Stimulated activated CD4-positive, alpha-beta T cell treated with anti-CD3 and anti-CD28 coated beads, Interleukin-1b, Interleukin-23, amount 100 ng/mL, for 48 hours (primary cell): ENCODE results near the gene PTPRN2.
"Not testable (repeated sequence)": the region's sequence is repeated elsewhere in the genome, so short reads cannot be mapped to it uniquely, and the experiment has no call there.

Experiments
- DNase-seq: peaks from one replicate; pipeline ENCODE4 v3.0.0-alpha.2; 2020

Gene PTPRN2

DNA sequence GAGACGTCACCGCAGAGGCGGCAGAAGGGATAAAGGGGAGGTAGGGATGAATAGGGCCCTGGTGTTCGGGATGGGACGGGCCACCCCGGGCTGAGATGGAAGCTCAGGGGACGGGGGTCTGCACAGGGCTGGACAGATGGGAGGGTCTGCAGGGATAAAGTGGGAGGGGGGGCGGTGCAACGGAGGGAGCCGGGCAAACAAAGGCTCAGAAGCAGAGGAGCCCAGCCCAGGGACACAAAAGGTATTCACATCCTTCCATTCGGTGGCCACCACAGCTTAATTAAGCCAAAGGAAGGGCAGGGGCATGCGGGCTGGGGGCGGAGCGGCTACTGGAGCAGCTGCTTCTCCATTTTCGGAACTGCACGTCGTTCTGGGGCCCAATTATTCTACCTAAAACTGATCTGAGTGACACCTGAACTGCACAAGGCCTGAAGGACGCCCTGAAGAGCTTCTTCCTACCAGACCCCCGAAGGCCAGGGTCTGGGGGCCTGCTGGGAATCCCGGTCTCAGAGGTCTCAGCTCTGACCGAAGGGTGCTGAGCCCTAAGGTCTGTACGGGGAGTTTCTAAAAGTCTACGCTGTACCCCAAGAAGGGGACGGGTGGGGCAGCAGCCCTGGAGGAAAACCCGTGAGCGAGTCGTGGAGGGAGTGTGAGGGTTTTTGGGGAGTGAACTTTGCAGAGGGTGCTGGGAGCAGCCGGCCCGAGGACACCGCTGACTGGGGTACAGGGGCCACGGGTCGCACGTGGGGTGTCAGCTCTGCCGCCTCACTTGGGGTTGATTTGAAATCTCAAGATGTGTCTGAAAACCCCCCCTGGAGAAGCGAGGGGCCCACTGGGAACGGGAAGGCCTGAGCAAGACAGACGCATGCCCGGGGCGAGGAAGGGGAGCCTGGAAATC, 916.0 kb downstream of the PTPRN2 start:
- no peak for DNase-seq

DNA sequence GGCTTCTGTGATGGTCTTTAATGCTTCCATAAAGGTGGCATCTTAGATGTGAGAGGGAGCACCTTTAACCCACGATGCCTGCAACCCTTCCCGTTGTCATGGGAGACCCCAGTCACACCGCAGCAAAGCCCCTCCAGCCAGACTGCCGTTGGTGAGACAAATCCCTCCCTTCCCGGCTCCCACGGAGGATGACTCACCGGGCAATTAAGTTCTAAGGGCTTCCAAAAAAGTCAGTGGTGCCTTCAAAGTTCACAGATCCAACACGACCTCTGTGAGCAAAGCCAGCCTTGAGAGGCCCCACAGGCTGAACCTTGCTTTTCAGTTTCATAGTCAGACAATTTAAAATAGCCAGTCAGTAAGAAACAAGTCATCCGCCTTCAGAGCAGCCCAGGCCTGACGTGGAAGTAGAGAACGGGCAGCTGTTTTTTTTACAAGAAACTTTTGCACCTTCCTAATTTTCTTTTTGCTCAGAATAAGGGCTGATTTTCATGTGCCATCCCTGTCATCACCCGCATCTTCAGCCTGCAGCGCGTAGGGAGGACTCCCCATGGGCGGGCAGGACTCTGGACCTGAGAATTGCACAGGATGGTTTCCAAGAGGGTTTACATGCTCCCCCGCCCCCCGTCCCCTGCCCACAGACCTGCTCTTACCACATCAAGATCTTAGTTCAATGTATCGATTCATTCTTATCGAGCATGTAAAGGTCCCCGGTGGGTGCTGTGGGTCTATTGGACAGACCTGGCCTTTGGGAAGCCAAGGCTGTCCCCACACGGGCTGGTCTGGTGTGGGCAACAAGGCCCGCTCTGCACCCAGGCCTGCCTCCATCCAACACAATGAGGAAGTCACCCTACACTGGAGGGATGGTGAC, 916.9 kb downstream of the PTPRN2 start:
- DNase-seq: no peak

DNA sequence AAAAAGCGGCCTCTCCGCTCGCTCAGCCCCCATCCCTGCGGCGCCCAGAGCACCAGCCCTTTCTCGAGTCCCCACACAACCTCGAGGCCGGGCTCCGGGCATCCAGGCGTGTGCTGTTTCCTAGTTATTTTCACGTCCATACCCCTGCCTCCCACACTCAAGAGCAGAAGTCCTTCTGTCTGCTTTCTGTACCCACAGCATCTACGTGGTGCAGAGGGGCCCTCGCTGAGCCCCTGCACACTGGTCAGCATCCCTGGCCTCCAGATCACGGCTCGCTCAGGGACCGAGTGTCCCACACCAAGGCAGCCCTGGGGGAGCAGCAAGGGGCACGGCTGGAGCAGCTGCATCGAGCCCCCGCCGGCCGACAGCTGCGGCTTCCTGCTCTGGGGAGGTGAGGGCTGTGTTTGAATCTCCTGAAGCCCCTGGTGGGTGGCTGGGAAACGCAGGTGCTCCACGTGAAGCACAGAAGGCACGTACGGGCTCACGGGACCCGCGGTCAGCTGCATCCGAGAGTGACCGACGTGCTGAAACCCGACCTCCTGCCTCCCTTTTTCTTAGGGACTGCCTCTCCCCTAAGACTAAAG, 917.8 kb downstream of the PTPRN2 start:
- DNase-seq: no peak

DNA sequence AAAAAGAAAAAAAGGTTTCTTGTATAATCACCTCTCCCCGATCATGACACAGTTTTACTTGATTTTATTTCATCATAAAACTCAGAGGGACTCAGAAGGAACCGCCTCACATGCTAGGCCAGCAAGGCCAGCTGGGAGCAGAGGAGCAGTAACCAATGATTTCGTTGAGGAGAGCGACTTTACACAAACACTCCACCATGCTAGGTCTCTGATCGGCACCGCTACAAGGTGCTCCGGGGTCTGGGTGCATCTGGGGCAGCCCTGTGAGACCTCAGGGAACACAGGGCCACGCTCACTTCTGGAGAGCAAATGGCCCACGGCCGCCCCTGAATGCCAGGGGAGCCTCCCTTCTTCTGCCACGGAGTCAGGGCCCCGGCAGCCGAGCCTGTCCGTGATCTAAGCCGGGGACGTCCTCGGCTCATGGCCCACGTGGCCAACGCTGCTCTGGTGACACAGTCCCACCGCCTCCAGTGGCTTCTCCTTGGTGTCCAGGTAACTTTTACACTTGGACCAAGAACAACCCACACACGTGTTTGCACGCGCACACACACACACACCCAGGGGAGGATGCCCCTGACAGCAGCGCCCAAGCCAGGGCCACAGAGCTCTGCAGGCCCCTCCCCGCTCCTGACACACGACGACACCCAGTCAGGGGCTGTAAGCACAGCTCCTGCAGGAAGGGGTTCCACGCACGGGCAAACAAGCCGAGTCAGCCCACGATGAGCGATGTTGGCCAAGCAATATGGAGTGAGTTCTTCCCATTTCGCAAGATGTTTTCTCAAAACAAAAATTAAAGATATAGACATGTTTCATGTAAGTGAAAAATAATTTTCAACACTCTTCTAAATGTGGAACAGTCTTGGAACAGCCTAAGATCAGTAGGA, 918.5 kb downstream of the PTPRN2 start:
- no peak for DNase-seq

DNA sequence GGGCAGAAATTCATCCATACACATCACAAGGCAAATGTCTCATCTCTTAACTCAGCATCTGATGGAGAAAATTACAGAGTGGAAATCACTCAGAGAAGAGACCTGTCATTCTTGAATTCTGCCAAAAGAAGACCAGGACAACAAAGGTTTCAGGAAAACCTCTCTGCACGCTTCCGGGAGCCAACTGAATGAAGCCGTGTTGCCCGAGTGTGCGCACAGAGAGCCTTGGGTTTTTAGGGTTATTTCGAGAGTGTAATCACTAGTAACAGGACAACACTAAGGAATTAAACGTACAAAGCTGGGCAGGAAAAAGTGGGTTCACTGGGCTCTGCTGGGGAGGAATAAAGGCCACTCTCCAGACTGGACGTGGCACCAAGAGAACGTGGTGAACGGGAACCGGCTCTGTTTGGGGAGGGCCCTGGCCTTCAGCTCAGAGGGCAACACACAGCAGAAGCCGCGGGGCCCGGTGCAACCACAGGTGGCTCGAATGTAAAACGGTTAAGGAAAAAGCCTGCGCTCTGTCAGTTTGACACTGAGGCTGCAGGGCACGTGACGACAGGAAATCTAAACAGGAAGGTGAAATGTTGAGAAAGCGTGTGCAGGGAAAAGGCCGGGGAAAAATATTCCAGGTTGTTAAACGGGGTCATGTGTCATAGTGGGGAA, 919.3 kb downstream of the PTPRN2 start:
- no peak for DNase-seq

DNA sequence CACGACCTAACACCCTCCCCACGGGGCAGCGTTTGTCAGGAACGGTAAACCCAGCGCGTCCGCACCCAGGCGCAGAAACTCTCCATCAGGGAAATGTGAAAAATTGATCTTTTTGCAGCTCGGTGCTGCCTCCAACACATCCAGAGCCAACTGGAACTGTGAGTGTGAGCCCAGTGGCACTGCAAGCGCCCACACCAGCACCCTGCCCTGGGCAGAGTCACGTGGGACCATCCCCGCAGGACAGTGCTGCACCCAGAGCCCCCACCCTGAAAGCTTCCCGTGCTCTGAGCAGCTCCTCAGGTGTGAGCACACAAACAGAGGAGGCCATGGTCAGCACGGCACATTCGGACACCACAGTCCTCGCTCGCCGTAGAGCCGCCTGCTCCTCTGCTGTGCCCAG, 919.9 kb downstream of the PTPRN2 start:
- DNase-seq: no peak

DNA sequence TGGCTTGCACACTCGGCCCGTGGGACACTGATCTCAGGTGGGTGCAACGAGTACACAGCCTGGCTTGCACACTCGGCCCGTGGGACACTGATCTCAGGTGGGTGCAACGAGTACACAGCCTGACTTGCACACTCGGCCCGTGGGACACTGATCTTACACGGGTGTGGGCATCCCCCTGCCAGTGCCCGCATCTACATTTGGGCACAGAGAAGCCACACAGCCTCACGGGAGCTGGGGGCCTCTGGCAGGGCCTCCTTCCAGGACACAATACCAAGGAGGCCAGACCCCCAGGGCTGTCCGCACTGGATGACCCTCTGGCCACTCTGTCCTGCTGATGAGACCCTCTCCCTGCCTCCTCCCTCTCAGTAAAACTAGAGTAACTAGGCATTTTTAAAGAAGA, 920.4 kb downstream of the PTPRN2 start:
- no peak for DNase-seq

DNA sequence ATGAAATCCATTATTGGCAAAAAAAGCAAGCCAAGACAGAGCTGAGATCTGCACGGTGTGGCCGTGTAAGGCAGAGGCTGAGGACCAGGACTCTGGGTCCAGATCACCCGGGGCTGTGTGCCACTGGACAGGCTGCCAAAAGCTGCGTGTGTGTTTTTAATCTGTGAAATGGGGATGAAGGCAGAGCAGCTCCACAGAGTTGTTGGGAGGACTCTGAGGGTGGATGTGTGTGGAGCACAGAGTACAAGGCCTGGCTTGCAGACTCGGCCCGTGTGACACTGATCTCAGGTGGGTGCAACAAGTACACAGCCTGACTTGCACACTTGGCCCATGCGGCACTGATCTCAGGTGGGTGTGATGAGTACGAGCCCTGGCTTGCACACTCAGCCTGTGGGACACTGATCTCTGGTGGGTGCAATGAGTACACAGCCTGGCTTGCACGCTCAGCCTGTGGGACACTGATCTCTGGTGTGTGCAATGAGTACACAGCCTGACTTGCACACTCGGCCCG, 921.0 kb downstream of the PTPRN2 start:
- no peak for DNase-seq

DNA sequence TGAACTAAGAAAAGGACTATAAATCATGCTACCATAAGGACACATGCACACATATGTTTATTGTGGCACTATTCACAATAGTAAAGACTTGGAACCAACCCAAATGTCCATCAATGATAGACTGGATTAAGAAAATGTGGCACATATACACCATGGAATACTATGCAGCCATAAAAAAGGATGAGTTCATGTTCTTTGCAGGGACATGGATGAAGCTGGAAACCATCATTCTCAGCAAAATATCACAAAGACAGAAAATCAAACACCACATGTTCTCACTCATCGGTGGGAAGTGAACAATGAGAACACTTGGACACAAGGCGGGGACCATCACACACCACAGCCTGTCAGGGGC, 922.0 kb downstream of the PTPRN2 start:
- DNase-seq: not testable (repeated sequence)

DNA sequence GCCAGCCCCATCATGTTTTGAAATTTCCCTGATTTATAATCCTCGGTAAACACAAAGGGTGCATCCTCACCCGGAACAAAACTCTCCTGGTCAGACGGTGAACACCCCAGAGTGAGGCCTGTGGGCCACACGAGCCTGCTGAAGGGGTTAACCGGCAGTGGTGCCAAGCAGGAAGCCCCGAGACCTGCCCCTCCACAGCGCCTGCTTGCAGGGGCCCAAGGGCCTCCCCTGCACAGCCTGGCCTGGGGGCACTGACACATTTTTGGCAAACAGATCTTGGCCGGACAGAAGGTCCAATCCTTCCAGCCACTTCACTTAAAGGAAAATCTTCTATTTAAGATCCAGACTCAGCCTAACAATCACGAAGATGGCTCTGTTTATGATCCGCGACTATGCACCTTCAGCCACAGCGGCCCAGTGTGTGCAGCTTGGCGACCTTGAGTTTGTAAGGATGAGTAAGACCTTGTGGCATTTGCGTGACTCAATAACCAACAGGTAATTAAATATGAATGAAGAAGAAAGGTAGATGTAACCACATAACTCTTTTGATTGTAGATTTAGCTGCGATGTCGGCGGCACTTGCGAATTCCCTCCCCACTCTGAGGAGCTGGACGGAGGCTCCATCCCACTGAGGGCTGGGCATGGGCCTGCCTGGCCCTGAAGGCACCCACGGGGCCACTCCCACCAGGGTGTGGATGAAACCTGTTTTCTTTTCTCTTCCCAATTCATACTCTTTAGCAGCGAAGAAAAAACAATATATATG, 922.6 kb downstream of the PTPRN2 start:
- no peak for DNase-seq

DNA sequence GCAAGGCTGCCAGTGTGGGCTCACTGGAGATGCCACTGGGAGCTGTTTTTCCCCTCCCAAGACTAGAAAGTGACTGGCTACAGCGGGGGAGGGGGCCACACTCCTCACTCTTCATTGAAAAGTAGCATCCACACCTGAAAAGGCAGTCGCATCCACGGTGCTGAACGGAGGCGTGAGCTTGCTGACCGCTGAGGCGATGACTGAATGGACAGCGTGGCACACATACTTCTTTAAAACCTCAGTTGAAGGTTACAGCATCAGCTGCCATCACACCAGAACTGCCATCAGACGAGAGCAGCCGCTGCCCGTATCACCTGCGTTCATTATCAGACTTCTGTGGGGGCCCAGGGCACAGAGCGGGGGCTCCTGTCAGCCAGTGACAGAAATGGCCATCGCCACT, 923.6 kb downstream of the PTPRN2 start:
- no peak for DNase-seq

DNA sequence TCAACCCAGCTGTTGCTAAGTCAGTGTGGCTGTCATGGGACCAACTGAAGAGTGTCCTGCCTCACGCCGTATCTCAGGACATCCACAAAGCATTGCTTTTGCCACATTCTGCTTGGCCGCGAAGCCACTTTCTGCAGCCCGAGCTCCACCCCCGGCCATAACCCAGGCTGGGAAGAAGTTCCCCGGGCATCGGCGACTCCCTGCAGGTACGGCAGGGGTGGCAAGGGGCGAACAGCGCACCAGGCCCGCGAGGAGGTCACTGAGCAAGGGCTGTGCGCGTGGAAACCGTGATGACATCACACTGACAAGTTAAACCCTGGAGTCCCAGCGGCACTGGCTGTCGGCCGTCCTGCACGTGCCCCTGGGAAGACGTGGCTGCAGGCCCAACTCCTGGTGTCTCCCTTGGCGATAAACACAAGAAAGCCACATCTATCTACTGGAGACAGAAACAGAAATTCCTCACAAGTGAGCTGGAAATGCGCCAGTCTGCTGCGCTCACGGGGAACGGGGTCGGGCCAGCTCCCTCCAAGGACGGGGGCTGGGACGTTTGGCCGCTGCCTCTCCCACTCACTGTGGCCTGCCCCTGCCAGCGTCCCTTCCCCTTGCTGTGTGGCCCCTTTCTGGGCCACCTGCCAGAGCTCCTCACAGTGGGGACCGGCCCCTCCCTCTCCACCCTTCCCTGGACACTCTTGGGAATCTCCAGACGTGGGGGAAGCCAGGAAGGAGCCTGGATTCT, 924.5 kb downstream of the PTPRN2 start:
- no peak for DNase-seq

DNA sequence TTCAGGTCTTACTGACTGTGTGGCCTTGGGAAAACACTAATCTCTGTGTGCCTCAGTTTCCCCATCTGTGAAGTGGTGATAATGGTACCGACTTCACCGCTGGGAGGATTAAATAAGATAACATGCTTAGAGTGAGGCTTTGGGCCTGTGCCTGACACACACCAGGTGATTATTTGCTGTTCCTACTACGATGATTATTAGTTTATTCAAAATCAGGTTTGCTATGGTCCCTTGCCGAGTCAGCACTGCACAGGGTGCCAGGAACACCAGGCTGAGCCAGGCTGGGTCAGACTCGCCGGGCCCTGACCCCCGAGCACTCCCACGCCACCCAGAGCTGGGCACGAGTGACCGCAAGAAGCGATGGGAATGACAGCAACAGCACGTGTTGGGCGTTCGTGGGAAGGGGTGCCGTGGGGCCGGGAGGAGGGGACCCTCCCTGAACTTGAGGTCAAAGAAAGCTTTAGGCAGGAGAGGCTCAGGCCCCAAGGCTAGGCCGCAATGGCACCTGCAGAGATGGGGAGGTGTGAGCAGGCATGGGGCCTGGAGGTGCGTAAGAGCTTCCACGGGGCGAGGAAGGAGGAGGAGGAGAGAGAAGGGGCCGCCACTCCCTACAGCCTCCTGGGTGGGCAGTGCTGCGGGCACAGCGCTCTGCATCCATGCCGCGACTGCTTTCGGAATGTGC, 925.4 kb downstream of the PTPRN2 start:
- DNase-seq: no peak

DNA sequence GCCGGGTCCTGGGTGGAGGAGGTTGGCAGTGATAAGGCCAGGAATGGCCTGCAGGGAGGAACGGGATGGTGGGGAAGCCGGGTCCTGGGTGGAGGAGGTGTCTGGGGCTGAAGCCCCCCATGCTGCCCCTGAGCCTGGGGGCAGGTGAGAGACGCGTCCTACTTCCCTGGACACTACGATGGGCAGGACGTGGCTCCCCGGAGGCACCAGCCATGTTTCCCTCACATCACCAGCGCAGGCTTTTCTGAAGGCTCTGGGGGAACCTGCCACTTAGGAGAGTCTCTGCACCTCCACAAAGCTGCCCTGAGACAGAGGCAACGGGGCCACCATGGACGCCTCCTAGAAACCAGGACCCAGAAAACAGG, 926.0 kb downstream of the PTPRN2 start:
- DNase-seq: no peak

DNA sequence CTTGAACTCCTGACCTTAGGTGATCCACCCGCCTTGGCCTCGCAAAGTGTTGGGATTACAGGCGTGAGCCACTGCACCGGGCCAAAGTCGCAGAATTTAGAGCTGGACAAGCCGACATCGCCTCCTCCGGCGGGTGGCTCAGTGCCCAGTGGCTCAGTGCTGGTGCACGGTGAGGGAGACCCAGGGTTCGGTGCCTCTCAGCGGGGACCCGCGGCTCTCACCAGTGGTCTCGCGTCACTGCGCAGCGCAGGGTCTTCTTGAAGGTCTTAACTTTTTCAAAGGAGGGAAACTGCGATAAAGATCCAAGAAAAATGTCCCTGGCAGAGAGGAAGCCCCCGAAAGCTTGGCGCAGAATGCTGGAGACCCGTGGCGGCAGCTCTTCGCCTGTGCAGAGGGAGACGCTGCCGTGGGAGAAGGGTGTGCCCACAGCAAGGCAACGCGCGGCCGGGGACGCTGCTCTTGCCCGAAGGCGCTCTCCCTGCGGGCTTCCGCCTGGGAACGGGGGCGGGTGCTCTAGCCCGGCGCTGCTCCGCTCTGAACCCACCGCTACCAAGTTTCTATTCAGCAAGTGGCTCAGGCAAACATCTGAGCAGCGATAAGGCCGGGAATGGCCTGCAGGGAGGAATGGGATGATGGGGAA, 926.5 kb downstream of the PTPRN2 start:
- DNase-seq: no peak

DNA sequence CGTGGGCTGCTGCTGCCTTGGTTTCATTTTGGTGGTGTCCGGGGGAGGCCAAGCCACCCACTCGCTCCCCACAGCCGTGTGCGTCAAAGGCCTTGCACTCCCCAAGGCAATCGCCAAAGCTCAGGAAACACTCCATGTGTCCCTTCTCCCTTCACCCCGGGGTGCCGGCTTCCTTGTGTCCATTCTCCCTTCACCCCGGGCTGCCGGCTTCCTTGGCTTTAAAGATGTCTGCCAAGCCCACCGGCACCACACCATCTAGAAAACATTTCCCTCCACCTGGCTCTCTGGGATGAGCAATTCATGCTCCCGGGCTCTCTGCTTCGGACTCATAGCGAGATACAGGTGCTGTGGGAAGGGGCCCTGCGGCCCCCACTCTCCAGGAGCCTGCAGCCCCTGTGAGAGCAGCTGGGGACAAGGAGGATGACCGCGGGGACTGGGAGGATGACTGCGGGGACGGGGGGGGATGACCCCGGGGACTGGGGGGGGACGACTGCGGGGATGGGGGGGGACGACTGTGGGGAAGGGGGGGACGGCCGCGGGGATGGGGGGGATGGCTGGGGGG, 928.7 kb downstream of the PTPRN2 start:
- DNase-seq: no peak

DNA sequence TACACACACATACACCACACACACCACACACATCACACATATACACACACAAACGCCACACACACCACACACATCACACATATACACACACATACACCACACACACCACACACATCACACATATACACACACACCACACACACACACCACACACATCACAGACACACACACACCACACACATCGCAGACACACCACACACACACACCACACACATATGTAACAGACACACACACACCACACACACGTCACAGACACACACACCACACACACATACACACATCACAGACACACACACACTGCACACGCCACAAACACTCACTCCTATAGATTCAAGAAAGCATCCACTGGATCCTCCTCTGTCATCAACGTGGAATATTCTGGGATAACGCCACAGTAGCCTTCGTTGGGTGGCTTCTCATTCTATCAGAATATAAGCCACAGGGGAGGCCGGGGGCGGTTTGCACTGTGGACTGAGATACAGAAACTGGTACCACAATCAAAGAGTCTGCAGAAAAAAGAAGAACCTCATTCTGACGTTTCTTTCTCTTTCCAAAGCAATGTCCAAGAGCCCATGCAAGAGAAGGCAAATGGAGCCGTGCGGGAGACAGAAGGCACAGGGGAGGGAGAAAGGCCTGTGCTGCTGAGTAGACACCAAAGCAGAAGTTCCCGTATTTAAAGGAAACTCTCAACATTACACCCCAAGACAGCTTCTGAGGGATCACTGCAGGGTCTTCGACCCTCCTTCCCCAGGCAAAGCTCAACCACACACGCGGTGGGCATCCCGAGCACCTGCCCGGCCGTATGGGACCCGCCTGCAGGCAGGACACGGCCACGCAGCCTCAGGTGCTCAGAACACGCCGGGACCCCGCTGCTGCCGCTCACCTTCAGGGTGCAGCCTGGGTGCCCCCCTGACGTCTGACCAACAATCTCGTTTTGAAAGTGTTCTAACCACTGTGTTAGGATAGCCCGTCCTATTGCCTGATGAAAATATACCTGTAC, 929.6 kb downstream of the PTPRN2 start:
- no peak for DNase-seq
